ENCODE measurements around the gene LRRC8E. TPM values are rescaled to one million over a fixed set of nuclear protein-coding genes. Genes with fewer than 3 reads are reported as not detected.
A peak's percentile ranks its signal among the peaks of the same experiment; 100 is the strongest.
"Not testable (repeated sequence)": the region's sequence is repeated elsewhere in the genome, so short reads cannot be mapped to it uniquely, and the experiment has no call there.

Gene LRRC8E
- polyA plus RNA-seq, 4 donors: 0.27 to 0.71 (median 0.60) TPM

DNA sequence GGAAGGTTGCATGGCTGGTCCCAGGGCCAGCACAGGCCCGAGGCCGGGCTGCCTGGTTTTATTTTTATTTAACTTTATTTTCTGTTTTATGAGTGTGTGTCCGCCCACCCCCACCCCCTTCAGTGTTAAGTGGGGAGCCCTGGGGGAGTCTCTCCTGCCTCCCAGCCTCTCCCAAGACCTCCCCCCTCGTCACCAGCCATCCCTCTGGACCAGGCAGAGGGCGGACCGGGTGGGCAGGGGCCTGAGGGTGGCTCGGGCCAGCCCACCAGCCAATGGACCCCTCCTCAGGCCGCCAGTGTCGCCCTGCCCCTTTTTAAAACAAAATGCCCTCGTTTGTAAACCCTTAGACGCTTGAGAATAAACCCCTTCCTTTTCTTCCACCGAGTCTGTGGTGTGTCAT, 25.8 kb downstream of the LRRC8E start:
- peaks cover 4 to 42% (median 18%) of the 10 kb centered on the region in 3 donors for H3K36me3 ChIP-seq (ENCODE audit: control insufficient read depth in 3 of 3, insufficient read depth in 2 of 3, low read depth in 1 of 3, low read length in 3 of 3)
- peaks cover 0 to 44% (median 20%) of the 10 kb centered on the region in 3 donors for H3K27me3 ChIP-seq (ENCODE audit: control insufficient read depth in 3 of 3, insufficient read depth in 3 of 3, low read length in 3 of 3)
- H3K4me3 ChIP-seq (ENCODE audit: low read depth in 1 of 3, low read length in 3 of 3): no peak overlapping the region
- peaks cover 2 to 26% (median 3%) of the 10 kb centered on the region in 3 donors for H3K4me1 ChIP-seq (ENCODE audit: control insufficient read depth in 3 of 3, insufficient read depth in 2 of 3, low read depth in 1 of 3, low read length in 2 of 3)
- WGBS, 3 donors: 43 to 59% (median 47%) methylated on average over 12 of the region's 12 CpGs
- no peak for DNase-seq
- no peak overlapping the region for H3K27ac ChIP-seq (ENCODE audit: low read depth in 1 of 3, low read length in 2 of 3)
- no peak for FAIRE-seq
- no peaks in the 10 kb centered on the region for H3K9me3 ChIP-seq (ENCODE audit: control insufficient read depth in 2 of 2, insufficient read depth in 1 of 2, low read depth in 1 of 2, low read length in 1 of 2)

DNA sequence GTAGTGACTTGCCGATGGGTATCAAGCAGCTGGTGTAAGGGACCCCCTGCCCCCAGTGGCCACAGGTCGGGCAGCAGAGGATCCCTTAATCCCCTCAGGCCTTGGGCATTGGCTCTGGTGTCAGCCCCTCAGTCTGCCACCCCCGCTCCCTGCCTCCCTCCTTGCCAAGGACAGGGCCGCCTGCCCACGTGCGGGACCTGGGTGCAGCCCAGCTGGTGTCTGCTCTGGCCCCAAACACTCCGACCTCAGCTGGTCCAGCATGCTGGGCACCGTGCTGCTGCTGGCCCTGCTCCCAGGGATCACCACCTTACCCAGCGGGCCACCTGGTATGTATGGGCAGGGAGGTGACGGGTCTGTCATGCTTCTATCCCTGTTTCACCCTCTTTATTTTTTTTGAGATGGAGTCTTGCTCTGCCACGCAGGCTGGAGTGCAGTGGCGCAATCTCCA, 26.3 kb downstream of the LRRC8E start, which contains the start of gene TGFBR3L:
Gene TGFBR3L, plus strand, starts transcription at position 233 of the 448 bp plus-strand sequence.
- DNase-seq (no peak), FAIRE-seq (no peak)
- WGBS, 3 donors: 38 to 60% (median 40%) methylated on average over 12 of the region's 12 CpGs
- Histone ChIP-seq H3K9me3 (ENCODE audit: control insufficient read depth in 2 of 2, insufficient read depth in 1 of 2, low read depth in 1 of 2, low read length in 1 of 2) (no peaks in the 10 kb centered on the region), H3K27me3 (ENCODE audit: control insufficient read depth in 3 of 3, insufficient read depth in 3 of 3, low read length in 3 of 3) (peaks cover 0 to 48% (median 20%) of the 10 kb centered on the region in 3 donors), H3K36me3 (ENCODE audit: control insufficient read depth in 3 of 3, insufficient read depth in 2 of 3, low read depth in 1 of 3, low read length in 3 of 3) (peaks cover 2 to 37% (median 18%) of the 10 kb centered on the region in 3 donors), H3K4me1 (ENCODE audit: control insufficient read depth in 3 of 3, insufficient read depth in 2 of 3, low read depth in 1 of 3, low read length in 2 of 3) (peaks cover 2 to 31% (median 3%) of the 10 kb centered on the region in 3 donors), H3K27ac (ENCODE audit: low read depth in 1 of 3, low read length in 2 of 3) (no peak within 1 kb of the TSS), H3K4me3 (ENCODE audit: low read depth in 1 of 3, low read length in 3 of 3) (no peak within 1 kb of the TSS)

DNA sequence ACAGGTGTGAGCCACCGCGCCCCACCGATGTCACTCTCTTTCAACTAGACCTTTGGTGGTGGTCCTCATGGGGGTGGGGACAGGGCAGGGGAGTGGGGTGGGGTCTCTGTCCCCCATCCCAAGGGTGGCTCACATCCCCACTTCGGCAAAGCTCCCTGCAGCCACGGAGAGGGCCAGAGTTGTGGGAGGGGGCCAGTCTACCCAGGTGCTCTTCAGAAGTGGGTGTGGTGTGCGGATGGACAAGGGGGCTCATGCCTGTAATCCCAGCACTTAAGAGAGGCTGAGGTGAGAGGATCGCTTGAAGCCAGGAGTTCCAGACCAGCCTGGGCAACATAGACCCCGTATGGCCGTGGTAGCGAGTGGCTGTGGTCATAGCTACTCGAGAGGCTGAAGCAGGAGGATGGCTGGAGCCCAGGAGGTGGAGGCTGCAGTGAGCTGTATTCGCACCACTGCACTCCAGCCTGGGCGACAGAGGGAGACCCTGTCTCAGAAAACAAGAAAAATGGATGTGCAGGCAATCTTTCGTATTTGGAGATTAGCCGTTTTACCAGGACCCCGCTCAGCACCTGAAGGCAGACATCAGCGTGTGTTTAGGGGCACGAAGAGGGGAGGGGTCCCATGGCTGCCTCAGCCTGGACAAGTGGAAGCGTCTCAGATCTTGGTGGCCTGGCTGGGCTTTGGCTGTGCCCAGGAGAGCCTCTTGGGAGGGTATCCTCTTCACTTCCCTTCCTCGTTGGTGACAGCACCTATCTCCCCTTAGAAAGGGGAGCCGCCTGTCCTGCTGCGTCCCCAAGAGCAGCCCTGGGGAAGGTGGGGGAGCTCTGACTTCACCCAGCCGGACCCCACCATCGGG, 27.2 kb downstream of the LRRC8E start:
- no peak for DNase-seq
- Histone ChIP-seq H3K4me1 (ENCODE audit: control insufficient read depth in 3 of 3, insufficient read depth in 2 of 3, low read depth in 1 of 3, low read length in 2 of 3) (peaks cover 2 to 36% (median 3%) of the 10 kb centered on the region in 3 donors), H3K36me3 (ENCODE audit: control insufficient read depth in 3 of 3, insufficient read depth in 2 of 3, low read depth in 1 of 3, low read length in 3 of 3) (peaks cover 2 to 29% (median 14%) of the 10 kb centered on the region in 3 donors), H3K4me3 (ENCODE audit: low read depth in 1 of 3, low read length in 3 of 3) (no peak overlapping the region), H3K9me3 (ENCODE audit: control insufficient read depth in 2 of 2, insufficient read depth in 1 of 2, low read depth in 1 of 2, low read length in 1 of 2) (no peaks in the 10 kb centered on the region), H3K27me3 (ENCODE audit: control insufficient read depth in 3 of 3, insufficient read depth in 3 of 3, low read length in 3 of 3) (peaks cover 0 to 50% (median 20%) of the 10 kb centered on the region in 3 donors), H3K27ac (ENCODE audit: low read depth in 1 of 3, low read length in 2 of 3) (no peak overlapping the region)
- 39 to 46% (median 43%) methylated on average over 24 of the region's 24 CpGs for WGBS, 3 donors
- FAIRE-seq: no peak

DNA sequence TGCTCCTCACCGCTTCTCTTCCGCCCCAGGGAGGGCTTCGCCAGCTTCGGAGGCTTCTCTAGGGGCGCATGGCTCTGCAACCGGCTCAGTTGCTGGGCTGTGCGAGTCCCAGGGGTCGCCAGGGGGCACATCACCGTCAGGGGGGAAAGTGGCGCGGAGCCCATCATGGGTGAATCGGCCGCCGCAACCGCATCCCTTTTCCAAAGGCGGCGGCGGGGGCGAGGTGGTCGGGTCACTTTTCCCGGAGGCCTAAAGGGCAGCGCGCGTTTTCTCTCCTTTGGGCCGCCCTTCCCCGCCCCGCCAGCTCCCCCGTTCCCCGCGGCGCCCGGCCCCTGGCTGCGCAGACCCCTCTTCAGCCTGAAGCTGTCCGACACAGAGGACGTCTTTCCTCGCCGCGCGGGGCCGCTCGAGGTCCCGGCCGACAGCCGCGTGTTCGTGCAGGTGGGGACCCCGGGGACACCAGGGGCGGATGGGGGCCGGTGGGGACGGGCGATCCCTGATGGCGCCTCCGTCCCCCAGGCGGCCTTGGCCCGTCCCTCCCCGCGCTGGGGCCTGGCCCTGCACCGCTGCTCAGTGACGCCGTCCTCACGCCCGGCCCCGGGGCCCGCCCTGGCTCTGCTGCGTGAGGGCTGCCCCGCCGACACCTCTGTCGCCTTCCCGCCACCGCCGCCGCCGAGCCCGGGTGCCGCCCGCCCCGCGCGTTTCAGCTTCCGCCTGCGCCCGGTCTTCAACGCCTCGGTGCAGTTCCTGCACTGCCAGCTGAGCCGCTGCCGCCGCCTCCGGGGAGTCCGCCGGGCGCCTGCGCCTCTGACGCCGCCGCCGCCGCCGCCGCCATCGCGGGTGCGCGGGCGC, 28.0 kb downstream of the LRRC8E start:
- no peaks in the 10 kb centered on the region for H3K9me3 ChIP-seq (ENCODE audit: control insufficient read depth in 2 of 2, insufficient read depth in 1 of 2, low read depth in 1 of 2, low read length in 1 of 2)
- peak; percentile 32 to 63 for DNase-seq
- no peak overlapping the region for H3K27ac ChIP-seq (ENCODE audit: low read depth in 1 of 3, low read length in 2 of 3)
- peaks cover 0 to 50% (median 20%) of the 10 kb centered on the region in 3 donors for H3K27me3 ChIP-seq (ENCODE audit: control insufficient read depth in 3 of 3, insufficient read depth in 3 of 3, low read length in 3 of 3)
- WGBS, 3 donors: 0 to 1% (median 1%) methylated on average over 50 to 104 of the region's 104 CpGs
- H3K4me1 ChIP-seq (ENCODE audit: control insufficient read depth in 3 of 3, insufficient read depth in 2 of 3, low read depth in 1 of 3, low read length in 2 of 3): peaks cover 2 to 42% (median 6%) of the 10 kb centered on the region in 3 donors
- H3K4me3 ChIP-seq (ENCODE audit: low read depth in 1 of 3, low read length in 3 of 3): peak overlapping the region in 1 of 3 donors; percentile 77
- no peak for FAIRE-seq
- peaks cover 2 to 21% (median 7%) of the 10 kb centered on the region in 3 donors for H3K36me3 ChIP-seq (ENCODE audit: control insufficient read depth in 3 of 3, insufficient read depth in 2 of 3, low read depth in 1 of 3, low read length in 3 of 3)

DNA sequence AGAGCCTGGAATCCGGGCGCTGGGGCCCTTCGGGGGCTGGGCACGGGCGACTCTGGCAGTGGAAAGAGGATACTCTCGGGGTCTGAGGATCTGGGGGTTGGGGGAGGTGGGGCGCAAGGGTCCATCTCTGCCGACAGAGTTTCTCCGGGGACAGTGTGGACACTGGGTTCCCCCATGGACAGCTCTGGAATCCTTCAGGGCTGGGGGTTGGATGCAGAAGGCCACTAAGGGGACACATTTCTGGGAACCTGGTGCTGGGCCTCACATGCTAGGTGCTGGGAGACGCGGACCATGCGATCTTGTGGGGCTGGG, 28.6 kb downstream of the LRRC8E start:
- Histone ChIP-seq H3K4me1 (ENCODE audit: control insufficient read depth in 3 of 3, insufficient read depth in 2 of 3, low read depth in 1 of 3, low read length in 2 of 3) (peaks cover 2 to 48% (median 8%) of the 10 kb centered on the region in 3 donors), H3K27ac (ENCODE audit: low read depth in 1 of 3, low read length in 2 of 3) (no peak overlapping the region), H3K27me3 (ENCODE audit: control insufficient read depth in 3 of 3, insufficient read depth in 3 of 3, low read length in 3 of 3) (peaks cover 0 to 50% (median 20%) of the 10 kb centered on the region in 3 donors), H3K36me3 (ENCODE audit: control insufficient read depth in 3 of 3, insufficient read depth in 2 of 3, low read depth in 1 of 3, low read length in 3 of 3) (peaks cover 2 to 21% (median 2%) of the 10 kb centered on the region in 3 donors), H3K9me3 (ENCODE audit: control insufficient read depth in 2 of 2, insufficient read depth in 1 of 2, low read depth in 1 of 2, low read length in 1 of 2) (no peaks in the 10 kb centered on the region), H3K4me3 (ENCODE audit: low read depth in 1 of 3, low read length in 3 of 3) (peak overlapping the region in 2 of 3 donors; percentile 5 to 77)
- 4 to 6% (median 6%) methylated on average over 12 of the region's 12 CpGs for WGBS, 3 donors
- peak in 1 of 2 donors; percentile 43 for DNase-seq
- no peak for FAIRE-seq

DNA sequence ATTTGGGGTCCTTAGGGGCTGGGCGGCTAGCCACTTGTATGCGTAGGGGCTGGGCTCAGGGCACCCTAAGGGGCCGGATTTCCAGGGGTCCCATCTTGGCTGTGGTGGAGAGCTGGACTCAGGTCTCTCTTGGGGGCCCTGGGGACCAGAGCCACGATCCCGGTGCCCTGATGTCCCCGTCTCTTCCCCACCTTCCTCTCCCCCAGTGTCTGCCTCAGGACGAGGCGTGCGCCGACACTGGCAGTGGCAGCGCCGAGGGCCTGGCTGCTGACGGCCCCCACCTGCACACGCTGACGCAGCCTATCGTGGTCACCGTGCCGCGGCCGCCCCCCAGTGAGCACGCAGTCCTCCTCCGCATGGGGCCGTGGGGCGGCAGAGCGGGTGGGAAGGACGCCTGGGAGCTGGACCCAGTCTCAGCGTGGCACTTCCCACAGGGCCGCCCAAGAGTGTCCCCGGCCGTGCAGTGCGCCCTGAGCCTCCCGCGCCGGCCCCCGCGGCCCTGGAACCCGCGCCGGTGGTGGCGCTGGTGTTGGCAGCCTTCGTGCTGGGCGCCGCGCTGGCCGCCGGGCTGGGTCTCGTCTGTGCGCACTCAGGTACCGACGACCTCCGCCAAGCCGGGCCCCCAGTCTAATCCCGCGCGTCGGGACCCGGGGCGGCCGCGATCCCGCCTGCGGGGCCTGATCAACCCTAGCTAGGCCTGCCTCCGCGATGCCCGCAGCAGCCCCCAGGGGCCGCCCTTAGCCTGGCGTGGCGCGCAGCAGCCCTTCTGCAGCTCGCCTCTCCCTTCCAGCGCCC, 29.2 kb downstream of the LRRC8E start:
- peaks cover 0 to 50% (median 20%) of the 10 kb centered on the region in 3 donors for H3K27me3 ChIP-seq (ENCODE audit: control insufficient read depth in 3 of 3, insufficient read depth in 3 of 3, low read length in 3 of 3)
- DNase-seq (peak; percentile 50 to 77), FAIRE-seq (no peak)
- no peak overlapping the region for H3K27ac ChIP-seq (ENCODE audit: low read depth in 1 of 3, low read length in 2 of 3)
- peak overlapping the region in 2 of 3 donors; percentile 10 to 77 for H3K4me3 ChIP-seq (ENCODE audit: low read depth in 1 of 3, low read length in 3 of 3)
- 1 to 2% (median 1%) methylated on average over 45 to 71 of the region's 71 CpGs for WGBS, 3 donors
- H3K4me1 ChIP-seq (ENCODE audit: control insufficient read depth in 3 of 3, insufficient read depth in 2 of 3, low read depth in 1 of 3, low read length in 2 of 3): peaks cover 2 to 48% (median 8%) of the 10 kb centered on the region in 3 donors
- H3K36me3 ChIP-seq (ENCODE audit: control insufficient read depth in 3 of 3, insufficient read depth in 2 of 3, low read depth in 1 of 3, low read length in 3 of 3): peaks cover 2 to 22% (median 5%) of the 10 kb centered on the region in 3 donors
- H3K9me3 ChIP-seq (ENCODE audit: control insufficient read depth in 2 of 2, insufficient read depth in 1 of 2, low read depth in 1 of 2, low read length in 1 of 2): no peaks in the 10 kb centered on the region

DNA sequence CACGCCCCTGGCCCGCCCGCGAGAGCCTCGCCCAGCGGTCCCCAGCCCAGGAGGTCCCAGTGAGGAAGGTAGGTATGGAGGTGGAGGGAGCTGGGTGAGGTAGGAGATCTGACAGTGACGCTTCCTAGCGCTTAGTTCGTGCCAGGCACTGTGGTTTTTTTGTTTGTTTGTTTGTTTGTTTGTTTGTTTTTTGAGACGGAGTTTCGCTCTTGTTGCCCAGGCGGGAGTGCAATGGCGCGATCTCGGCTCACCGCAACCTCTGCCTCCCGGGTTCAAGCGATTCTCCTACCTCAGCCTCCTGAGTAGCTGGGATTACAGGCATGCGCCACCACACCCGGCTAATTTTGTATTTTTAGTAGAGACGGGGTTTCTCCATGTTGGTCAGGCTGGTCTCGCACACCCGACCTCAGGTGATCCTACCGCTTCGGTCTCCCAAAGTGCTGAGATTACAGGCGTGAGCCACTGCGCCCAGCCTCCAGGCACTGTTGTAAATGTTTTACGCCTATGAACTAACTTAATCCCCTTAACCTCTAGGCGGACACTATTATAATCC, 29.8 kb downstream of the LRRC8E start:
- not testable (repeated sequence) for FAIRE-seq; H3K9me3 ChIP-seq (ENCODE audit: control insufficient read depth in 2 of 2, insufficient read depth in 1 of 2, low read depth in 1 of 2, low read length in 1 of 2); DNase-seq
- WGBS, 3 donors: 9 to 23% (median 14%) methylated on average over 23 to 29 of the region's 29 CpGs
- Histone ChIP-seq H3K27me3 (ENCODE audit: control insufficient read depth in 3 of 3, insufficient read depth in 3 of 3, low read length in 3 of 3) (peaks cover 0 to 50% (median 20%) of the 10 kb centered on the region in 3 donors), H3K4me1 (ENCODE audit: control insufficient read depth in 3 of 3, insufficient read depth in 2 of 3, low read depth in 1 of 3, low read length in 2 of 3) (peaks cover 2 to 48% (median 8%) of the 10 kb centered on the region in 3 donors), H3K36me3 (ENCODE audit: control insufficient read depth in 3 of 3, insufficient read depth in 2 of 3, low read depth in 1 of 3, low read length in 3 of 3) (peaks cover 4 to 22% (median 8%) of the 10 kb centered on the region in 3 donors), H3K4me3 (ENCODE audit: low read depth in 1 of 3, low read length in 3 of 3) (peak overlapping the region in 2 of 3 donors; percentile 67 to 77), H3K27ac (ENCODE audit: low read depth in 1 of 3, low read length in 2 of 3) (peak overlapping the region in 1 of 3 donors; percentile 93)
